ENCODE results near the gene CHRFAM7A. TPM values are rescaled to one million over a fixed set of nuclear protein-coding genes. Genes with fewer than 3 reads are reported as not detected.
"Not testable (repeated sequence)": the region's sequence is repeated elsewhere in the genome, so short reads cannot be mapped to it uniquely, and the experiment has no call there.

The CHRFAM7A gene
- 0.04 TPM in 1 of 2 replicates, not detected in the other for polyA plus RNA-seq (2011; rRNA removed)
- polyA minus RNA-seq (2011; rRNA and poly(A)+ RNA removed), result not detected in 2 replicates

DNA sequence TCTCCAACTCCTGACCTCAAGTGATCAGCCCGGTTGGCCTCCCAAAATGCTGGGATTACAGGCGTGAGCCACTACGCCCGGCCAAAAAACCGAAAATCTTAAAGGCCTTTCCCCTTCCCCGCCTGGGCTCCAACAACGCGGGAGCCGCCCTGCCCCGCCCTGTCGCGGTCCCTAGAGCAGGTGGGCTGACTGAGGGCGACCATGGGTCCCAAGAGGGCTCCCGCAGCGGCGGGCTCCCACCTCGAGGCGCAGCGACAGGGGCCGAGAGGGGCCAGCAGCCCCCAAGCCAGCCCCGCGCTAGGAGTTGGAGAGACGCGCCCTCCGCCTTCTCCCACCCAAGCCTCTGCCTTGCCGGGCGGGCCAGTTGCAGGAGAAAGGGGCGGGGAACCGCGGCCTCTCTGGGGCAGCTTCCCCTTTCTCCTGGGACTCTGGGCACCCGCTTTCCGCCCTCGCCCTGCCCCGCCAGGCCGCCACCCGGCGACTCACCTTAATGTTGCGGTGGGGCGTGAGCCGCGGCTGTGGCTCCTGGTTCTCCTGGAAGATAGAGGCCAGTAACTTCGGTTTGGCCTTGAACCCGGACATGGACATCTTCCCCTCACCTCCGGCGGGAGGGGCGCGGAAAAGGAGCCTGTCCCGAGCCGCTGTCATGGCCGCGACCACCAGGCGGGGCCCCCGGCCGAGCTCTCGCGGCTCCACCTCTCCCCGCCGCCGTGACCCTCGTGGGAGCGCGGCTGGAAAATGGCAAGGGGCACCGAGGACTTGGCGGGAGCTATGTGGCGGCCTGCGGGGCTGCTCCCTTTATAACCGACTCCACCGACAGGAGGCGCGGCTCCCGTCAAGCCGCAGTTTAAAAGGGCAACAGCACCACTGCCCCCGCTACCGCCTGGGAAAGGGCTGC, at the start of gene CHRFAM7A:
TSS of gene CHRFAM7A (minus strand) at position 775 of the 898 bp plus-strand sequence. CDS start 10,189 bp downstream, outside the sequence.
- POLR2A ChIA-PET; H3K27me3 ChIP-seq (ENCODE audit: control insufficient read depth, insufficient read depth, low read length); H3K4me3 ChIP-seq (ENCODE audit: low read depth, low read length); CTCF ChIA-PET; H3K36me3 ChIP-seq (ENCODE audit: control insufficient read depth, insufficient read depth, low read length); DNase-seq (ENCODE audit: low read depth): not testable (repeated sequence)

DNA sequence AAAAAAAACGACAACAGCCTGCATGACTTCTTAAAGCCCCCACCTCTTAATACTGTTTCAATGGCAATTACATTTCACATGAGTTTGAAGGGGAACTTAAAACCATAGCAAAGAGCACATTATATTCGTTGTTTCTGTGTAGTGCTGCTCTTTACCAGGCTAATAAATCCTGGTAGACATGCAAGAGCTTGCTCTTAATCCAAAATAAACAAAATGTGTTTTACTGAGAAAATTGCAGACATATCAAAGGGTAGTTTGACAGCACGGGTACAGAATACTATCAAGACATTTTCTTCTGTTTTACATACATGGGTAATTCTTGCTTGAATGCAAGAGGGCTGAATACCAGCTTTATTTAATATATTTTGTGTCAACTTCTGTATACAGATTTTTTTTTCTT, 45.0 kb upstream of the CHRFAM7A start:
- H3K4me3 ChIP-seq (ENCODE audit: low read depth, low read length); DNase-seq (ENCODE audit: low read depth); H3K36me3 ChIP-seq (ENCODE audit: control insufficient read depth, insufficient read depth, low read length); CTCF ChIA-PET; H3K27me3 ChIP-seq (ENCODE audit: control insufficient read depth, insufficient read depth, low read length); POLR2A ChIA-PET: not testable (repeated sequence)

DNA sequence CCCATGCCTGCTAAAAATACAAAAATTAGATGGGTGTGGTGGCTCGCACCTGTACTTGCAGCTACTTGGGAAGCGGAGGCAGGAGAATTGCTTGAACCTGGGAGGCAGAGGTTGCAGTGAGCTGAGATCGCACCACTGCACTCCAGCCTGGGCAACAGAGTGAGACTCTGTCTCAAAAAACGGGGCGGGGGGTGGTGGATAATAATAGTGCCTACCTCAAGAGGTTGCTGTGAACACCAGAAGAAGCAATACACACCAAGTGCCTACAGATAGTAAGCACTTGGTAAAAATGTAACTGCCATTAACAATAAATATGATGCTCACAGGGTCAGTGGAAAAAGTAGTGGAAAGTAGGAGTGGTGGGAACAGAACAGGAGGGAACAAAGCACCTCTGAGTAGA, 42.5 kb upstream of the CHRFAM7A start:
- CTCF ChIA-PET; DNase-seq (ENCODE audit: low read depth); H3K27me3 ChIP-seq (ENCODE audit: control insufficient read depth, insufficient read depth, low read length); H3K36me3 ChIP-seq (ENCODE audit: control insufficient read depth, insufficient read depth, low read length); H3K4me3 ChIP-seq (ENCODE audit: low read depth, low read length); POLR2A ChIA-PET: not testable (repeated sequence)

DNA sequence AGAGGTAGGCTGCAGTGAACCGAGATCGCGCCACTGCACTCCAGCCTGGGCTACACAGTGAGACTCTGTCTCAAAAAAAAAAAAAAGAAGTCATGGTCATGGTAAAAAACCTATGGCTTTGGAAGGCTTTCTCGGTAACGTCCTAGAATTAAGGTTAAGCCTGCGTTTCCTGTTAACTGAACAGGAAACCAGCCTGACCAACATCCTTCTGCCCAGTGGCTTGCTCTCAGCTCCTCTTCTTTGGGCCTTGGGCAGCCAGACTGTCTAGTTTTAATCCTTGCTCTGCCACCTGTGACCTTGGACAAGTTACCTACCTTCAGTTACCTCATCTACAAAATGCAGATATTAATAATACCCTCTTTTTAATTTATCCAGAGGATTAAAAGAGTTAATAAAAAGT, 27.4 kb upstream of the CHRFAM7A start:
- POLR2A ChIA-PET; H3K27me3 ChIP-seq (ENCODE audit: control insufficient read depth, insufficient read depth, low read length); DNase-seq (ENCODE audit: low read depth); H3K4me3 ChIP-seq (ENCODE audit: low read depth, low read length); CTCF ChIA-PET; H3K36me3 ChIP-seq (ENCODE audit: control insufficient read depth, insufficient read depth, low read length): not testable (repeated sequence)

DNA sequence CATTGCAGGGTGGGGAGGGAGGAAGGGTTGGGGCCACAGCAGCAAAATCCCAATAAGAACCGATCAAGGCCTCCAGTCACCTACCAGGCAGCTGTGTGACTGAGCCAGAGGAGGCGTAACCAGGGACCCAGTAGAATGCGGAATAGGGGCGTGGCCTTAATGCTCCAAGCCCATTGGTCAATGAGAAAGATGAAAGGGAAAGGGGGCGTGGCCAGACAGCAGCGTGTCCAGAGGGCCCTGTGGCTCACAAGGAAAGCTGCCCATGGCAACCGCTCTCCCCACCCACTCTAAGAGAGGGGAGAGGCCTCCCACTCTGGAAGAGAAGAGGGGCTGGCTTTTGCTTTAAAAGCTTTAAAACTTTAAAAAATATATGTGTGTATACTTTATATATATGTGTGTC, 20.8 kb upstream of the CHRFAM7A start, which contains the start of gene GOLGA8R:
TSS of gene GOLGA8R (minus strand) at position 101 of the 400 bp plus-strand sequence. CDS start at position 3, 98 bp downstream.
- H3K36me3 ChIP-seq (ENCODE audit: control insufficient read depth, insufficient read depth, low read length); DNase-seq (ENCODE audit: low read depth); H3K27me3 ChIP-seq (ENCODE audit: control insufficient read depth, insufficient read depth, low read length); CTCF ChIA-PET; H3K4me3 ChIP-seq (ENCODE audit: low read depth, low read length); POLR2A ChIA-PET: not testable (repeated sequence)

DNA sequence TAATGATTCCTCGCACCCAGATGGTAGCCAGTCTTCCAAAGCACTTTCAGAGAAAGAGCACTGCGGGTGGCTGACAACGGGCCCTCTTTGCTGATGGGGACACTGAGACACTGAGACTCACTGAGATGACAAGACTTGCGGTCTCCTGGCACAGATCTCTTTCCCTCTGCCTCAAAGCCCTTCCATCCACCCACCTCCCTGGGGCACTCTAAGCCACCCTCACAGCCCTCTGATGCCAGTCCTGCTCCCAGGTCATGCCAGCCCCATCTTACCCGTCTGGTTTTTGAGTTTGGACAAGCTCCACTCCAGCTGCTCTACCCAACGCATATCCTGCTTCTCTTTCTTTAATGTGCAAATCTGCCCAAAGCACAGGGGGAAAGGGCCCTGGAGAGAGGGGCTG, 14.3 kb upstream of the CHRFAM7A start:
- H3K27me3 ChIP-seq (ENCODE audit: control insufficient read depth, insufficient read depth, low read length); POLR2A ChIA-PET; H3K4me3 ChIP-seq (ENCODE audit: low read depth, low read length); DNase-seq (ENCODE audit: low read depth); CTCF ChIA-PET; H3K36me3 ChIP-seq (ENCODE audit: control insufficient read depth, insufficient read depth, low read length): not testable (repeated sequence)

DNA sequence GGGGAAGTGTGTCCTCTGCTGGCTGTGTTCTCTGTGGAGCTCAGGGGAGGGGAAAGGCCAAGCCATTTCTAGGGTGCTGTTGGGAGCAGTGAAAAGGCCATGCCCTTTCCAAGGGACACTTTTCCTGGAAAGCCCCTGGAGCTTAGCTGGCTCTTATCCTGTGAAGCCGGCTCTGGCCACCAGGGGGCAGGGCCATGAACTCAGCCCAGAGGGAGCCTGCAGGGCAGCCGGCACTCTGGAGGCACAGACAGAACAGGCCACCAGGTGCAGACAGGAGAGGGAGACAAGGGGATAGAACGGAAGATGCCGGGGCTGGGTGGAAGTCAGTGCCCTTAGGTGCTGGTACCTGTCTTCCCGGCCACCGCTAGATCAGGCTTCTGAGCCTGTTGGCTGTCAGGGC, 5.6 kb upstream of the CHRFAM7A start:
- H3K4me3 ChIP-seq (ENCODE audit: low read depth, low read length); CTCF ChIA-PET; H3K36me3 ChIP-seq (ENCODE audit: control insufficient read depth, insufficient read depth, low read length); POLR2A ChIA-PET; DNase-seq (ENCODE audit: low read depth); H3K27me3 ChIP-seq (ENCODE audit: control insufficient read depth, insufficient read depth, low read length): not testable (repeated sequence)

DNA sequence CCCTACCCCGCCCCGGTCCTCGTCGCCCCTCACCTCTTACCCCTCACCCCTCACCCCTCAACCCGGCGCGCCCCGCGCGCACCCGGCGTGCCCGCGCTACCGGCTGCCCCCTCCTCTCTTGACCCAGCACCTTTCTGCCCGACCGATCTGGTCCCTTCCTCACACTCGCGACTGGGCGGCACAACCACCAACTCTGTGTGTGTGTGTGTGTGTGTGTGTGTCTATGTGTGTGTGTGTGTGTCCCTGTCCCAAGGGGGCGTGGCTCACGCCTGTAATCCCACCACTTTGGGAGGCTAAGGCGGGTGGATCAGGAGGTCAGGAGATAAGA, 288 bp upstream of the CHRFAM7A start:
- DNase-seq (ENCODE audit: low read depth); H3K27me3 ChIP-seq (ENCODE audit: control insufficient read depth, insufficient read depth, low read length); CTCF ChIA-PET; H3K4me3 ChIP-seq (ENCODE audit: low read depth, low read length); H3K36me3 ChIP-seq (ENCODE audit: control insufficient read depth, insufficient read depth, low read length); POLR2A ChIA-PET: not testable (repeated sequence)

DNA sequence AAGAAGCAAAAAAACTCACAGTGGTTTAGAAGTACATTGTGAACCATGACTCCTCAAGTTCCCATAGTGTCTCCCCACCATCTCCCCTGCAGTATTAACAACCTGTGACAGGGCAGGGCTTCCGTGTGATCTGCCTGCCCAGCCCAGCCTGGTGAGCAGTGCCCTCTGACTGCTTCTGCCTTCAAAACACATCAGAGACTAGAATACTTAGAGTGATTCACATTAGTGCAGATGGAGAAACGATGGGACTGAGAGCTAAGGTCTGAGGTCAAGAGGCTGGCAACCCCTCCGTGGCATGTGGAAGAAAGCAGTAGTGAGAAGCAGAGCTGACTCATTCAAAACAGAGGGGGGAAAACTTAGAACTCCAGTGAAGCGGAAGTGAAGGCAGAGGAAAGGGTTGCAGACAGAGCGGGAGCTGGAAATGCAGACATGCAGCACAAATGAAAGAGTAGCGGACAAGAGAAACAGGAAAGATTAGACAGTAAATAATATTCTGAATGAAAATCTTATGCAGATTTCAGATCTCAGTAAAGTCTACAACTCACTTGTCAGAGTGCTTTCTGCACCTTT, 6.9 kb downstream of the CHRFAM7A start:
- DNase-seq (ENCODE audit: low read depth); H3K27me3 ChIP-seq (ENCODE audit: control insufficient read depth, insufficient read depth, low read length); CTCF ChIA-PET; POLR2A ChIA-PET; H3K4me3 ChIP-seq (ENCODE audit: low read depth, low read length); H3K36me3 ChIP-seq (ENCODE audit: control insufficient read depth, insufficient read depth, low read length): not testable (repeated sequence)

DNA sequence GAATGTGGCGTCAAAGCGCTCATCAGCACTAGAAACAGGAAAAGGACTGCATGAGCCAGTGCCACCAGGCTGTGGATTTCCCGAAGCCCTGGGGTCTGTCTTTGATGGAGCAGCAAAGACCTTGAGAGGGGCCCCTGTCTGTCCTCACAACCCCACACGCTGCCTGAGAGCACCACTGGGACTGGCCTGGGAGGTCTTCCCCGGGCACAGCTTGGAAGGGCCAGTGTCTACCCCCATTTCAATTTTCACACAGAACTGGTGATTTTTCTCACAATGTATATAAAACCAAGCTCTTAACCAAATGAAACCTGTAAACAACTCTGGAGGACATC, 16.3 kb downstream of the CHRFAM7A start:
- POLR2A ChIA-PET; H3K27me3 ChIP-seq (ENCODE audit: control insufficient read depth, insufficient read depth, low read length); H3K36me3 ChIP-seq (ENCODE audit: control insufficient read depth, insufficient read depth, low read length); CTCF ChIA-PET; H3K4me3 ChIP-seq (ENCODE audit: low read depth, low read length); DNase-seq (ENCODE audit: low read depth): not testable (repeated sequence)

DNA sequence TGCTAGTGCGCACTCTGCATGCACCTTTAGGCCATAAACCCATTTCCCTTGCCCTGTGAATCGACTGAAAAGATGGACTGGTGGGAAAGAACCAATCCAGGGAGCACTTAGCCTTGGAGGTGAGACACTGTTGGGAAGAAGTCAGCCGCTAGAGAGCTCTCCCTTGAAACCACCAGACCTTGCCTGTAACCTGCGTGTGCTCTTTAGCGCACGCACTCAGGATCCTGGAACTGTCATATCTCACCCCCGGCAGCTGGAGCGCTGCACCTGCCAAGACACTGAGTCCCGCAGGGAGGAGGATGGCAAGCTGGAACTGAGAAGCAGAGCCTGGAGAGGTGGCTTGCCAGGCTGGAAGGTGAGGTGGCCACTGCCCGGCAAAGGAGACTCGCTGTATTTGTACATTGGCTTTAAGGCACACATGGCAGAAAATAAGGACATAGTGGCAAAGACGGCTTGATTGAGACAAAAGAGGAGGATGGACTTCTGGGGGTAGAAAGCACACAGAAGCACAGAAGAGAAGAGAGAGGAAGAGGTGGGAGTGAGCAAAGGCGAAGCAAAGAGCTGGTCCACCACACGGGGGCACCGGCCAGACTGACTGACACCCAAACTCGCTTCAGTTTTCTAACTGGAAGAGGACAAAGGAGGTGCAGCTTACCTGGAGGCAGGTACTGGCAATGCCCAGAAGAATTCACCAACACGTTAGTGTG, 16.8 kb downstream of the CHRFAM7A start:
- DNase-seq (ENCODE audit: low read depth); CTCF ChIA-PET; POLR2A ChIA-PET; H3K27me3 ChIP-seq (ENCODE audit: control insufficient read depth, insufficient read depth, low read length); H3K4me3 ChIP-seq (ENCODE audit: low read depth, low read length); H3K36me3 ChIP-seq (ENCODE audit: control insufficient read depth, insufficient read depth, low read length): not testable (repeated sequence)

DNA sequence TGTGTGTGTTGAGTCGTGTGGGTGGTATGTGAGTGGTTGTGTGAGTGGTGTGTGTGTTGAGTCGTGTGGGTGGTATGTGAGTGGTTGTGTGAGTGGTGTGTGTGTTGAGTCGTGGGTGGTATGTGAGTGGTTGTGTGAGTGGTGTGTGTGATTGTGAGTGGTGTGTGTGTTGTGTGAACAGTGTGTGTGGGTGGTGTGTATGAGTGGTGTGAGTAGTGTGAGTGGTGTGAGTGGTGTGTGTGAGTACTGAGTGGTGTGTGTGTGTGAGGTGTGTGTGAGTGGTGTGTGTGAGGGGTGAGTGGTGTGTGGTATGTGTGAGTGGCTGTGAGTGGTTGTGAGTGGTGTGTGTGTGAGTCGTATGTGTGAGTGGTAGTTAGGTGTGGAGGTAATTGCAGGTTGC, 17.5 kb downstream of the CHRFAM7A start:
- DNase-seq (ENCODE audit: low read depth); H3K4me3 ChIP-seq (ENCODE audit: low read depth, low read length); POLR2A ChIA-PET; CTCF ChIA-PET; H3K36me3 ChIP-seq (ENCODE audit: control insufficient read depth, insufficient read depth, low read length); H3K27me3 ChIP-seq (ENCODE audit: control insufficient read depth, insufficient read depth, low read length): not testable (repeated sequence)

DNA sequence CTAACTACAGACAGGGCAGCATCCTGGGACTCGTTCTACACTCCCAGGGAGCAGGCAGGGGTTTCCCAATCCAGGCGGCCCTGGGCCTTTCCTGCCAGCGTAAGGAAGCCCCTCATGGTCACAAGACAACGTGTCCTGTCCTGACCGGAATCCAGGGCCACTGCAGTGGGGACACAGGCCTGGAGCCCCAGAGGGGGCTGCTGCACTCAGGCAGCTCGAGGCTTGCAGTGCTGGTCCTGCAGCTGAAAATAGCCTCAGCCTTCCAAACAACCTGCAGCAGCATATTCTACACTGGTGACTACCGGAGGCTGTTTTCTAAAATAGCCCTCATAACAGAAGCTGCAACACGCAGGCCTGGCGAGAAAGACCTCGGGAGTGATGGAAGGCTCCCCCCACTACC, 18.5 kb downstream of the CHRFAM7A start:
- DNase-seq (ENCODE audit: low read depth); H3K36me3 ChIP-seq (ENCODE audit: control insufficient read depth, insufficient read depth, low read length); H3K27me3 ChIP-seq (ENCODE audit: control insufficient read depth, insufficient read depth, low read length); CTCF ChIA-PET; POLR2A ChIA-PET; H3K4me3 ChIP-seq (ENCODE audit: low read depth, low read length): not testable (repeated sequence)

Data from BJ (cell line).